Tibial artery (tissue), 4 donors: Measurements from ENCODE around the gene TPM4.

ENCODE experiments used
- DNase-seq, 2 donors: peaks; one replicate each; pipeline ENCODE4 v3.0.0-alpha.2; 2019
- H3K27ac ChIP-seq, 2 donors: fragments of 200-600 bp; sonication (generic) in 1 of 2; 1 replicate in 1 of 2; 2 replicates in 1 of 2; pipeline ENCODE4 v1.5.1; 2018 to 2019; ENCODE audit warnings: mild to moderate bottlenecking in 1 of 2
- H3K27me3 ChIP-seq, 2 donors: fragments of 200-600 bp; sonication (generic) in 1 of 2; one replicate each; pipeline versions ENCODE4 v1.5.1 to v1.6.0; 2016 to 2019
- H3K36me3 ChIP-seq, 3 donors: fragments of 200-600 bp; sonication (generic) in 2 of 3; one replicate each; pipeline ENCODE4 v1.5.1; 2016 to 2019; ENCODE audit warnings: mild to moderate bottlenecking in 2 of 3
- H3K4me1 ChIP-seq, 4 donors: fragments of 200-600 bp; sonication (generic) in 2 of 4; 1 replicate in 3 of 4; 2 replicates in 1 of 4; pipeline ENCODE4 v1.5.1; 2016 to 2019
- H3K4me3 ChIP-seq, 2 donors: fragments of 200-600 bp; sonication (generic) in 1 of 2; 1 replicate in 1 of 2; 2 replicates in 1 of 2; pipeline ENCODE4 v1.5.1; 2018 to 2019; ENCODE audit warnings: mild to moderate bottlenecking in 2 of 2
- H3K9me3 ChIP-seq, 3 donors: fragments of 200-600 bp; sonication (generic) in 1 of 3; one replicate each; pipeline ENCODE4 v1.5.1; 2016 to 2019
- CTCF ChIP-seq, 2 experiments: fragments of 200-600 bp in 1 of 2; fragments of 450-650 bp in 1 of 2; IDR thresholded peaks; one replicate each; pipeline ENCODE4 v1.5.1; 2017 to 2019; ENCODE audit warnings: antibody characterized with exemption in 2 of 2, mild to moderate bottlenecking in 1 of 2, moderate library complexity in 1 of 2
- intact Hi-C: fragments of 100-400 bp; cut with DNase I; formaldehyde crosslinking; loops from one replicate; pipeline ENCODE4 v1.15.0; 2023; ENCODE audit warnings: low total_unique reads

The TPM4 gene

GRCh38 chr19:16031872-16032200 is 44.5 kb upstream of the TPM4 start:
- no peaks in the 10 kb centered on the region for H3K27me3 ChIP-seq
- no peaks in the 10 kb centered on the region for H3K9me3 ChIP-seq
- intact Hi-C loops: no loop called here
- no peak for TF ChIP-seq CTCF (IDR thresholded peaks at IDR 0.05)
- H3K36me3 ChIP-seq: no peaks in the 10 kb centered on the region
- H3K4me1 ChIP-seq: no peaks in the 10 kb centered on the region
- no peak overlapping the region for H3K4me3 ChIP-seq
- no peak for DNase-seq
- H3K27ac ChIP-seq: no peak overlapping the region

- intact Hi-C loops: no loop called here
- DNase-seq: no peak
- no peak for TF ChIP-seq CTCF (IDR thresholded peaks at IDR 0.05)
- Histone ChIP-seq H3K27me3 (no peaks in the 10 kb centered on the region), H3K4me1 (no peaks in the 10 kb centered on the region), H3K9me3 (no peaks in the 10 kb centered on the region), H3K36me3 (no peaks in the 10 kb centered on the region), H3K27ac (no peak overlapping the region), H3K4me3 (no peak overlapping the region)
Observed at GRCh38 chr19:16032509-16033135, 43.7 kb upstream of the TPM4 start.

- no peak for TF ChIP-seq CTCF (IDR thresholded peaks at IDR 0.05)
- no peak overlapping the region for H3K27ac ChIP-seq
- DNase-seq: no peak
- H3K36me3 ChIP-seq: no peaks in the 10 kb centered on the region
- no peaks in the 10 kb centered on the region for H3K9me3 ChIP-seq
- intact Hi-C loops: no loop called here
- H3K27me3 ChIP-seq: no peaks in the 10 kb centered on the region
- H3K4me3 ChIP-seq: no peak overlapping the region
- no peaks in the 10 kb centered on the region for H3K4me1 ChIP-seq
Observed at GRCh38 chr19:16033136-16033530, 43.2 kb upstream of the TPM4 start.

GRCh38 chr19:16033721-16034120 is 42.6 kb upstream of the TPM4 start:
- intact Hi-C loops: no loop called here
- no peak for TF ChIP-seq CTCF (IDR thresholded peaks at IDR 0.05)
- DNase-seq: no peak

GRCh38 chr19:16034180-16034579 is 42.1 kb upstream of the TPM4 start:
- DNase-seq: no peak
- intact Hi-C loops: no loop called here
- no peaks in the 10 kb centered on the region for H3K4me1 ChIP-seq

More at GRCh38 chr19:16033721-16034120, 42.6 kb upstream of the TPM4 start:
- Histone ChIP-seq H3K9me3 (no peaks in the 10 kb centered on the region), H3K36me3 (no peaks in the 10 kb centered on the region), H3K4me3 (no peak overlapping the region), H3K4me1 (no peaks in the 10 kb centered on the region), H3K27ac (no peak overlapping the region), H3K27me3 (no peaks in the 10 kb centered on the region)

More at GRCh38 chr19:16034180-16034579, 42.1 kb upstream of the TPM4 start:
- Histone ChIP-seq H3K36me3 (no peaks in the 10 kb centered on the region), H3K27me3 (no peaks in the 10 kb centered on the region), H3K27ac (no peak overlapping the region), H3K4me3 (no peak overlapping the region), H3K9me3 (no peaks in the 10 kb centered on the region)
- TF ChIP-seq CTCF (IDR thresholded peaks at IDR 0.05): no peak
